ENCODE measurements around the gene SALL1.

SALL1 gene

GRCh38 chr16:51150888-51151320 lies at the start of gene SALL1:
Gene SALL1, minus strand, starts transcription at chr16:51151270. Its CDS starts 29 bp downstream, at chr16:51151241.
- DNase-seq: no peak

GRCh38 chr16:51200793-51201192 lies 49.7 kb upstream of the SALL1 start:
- DNase-seq: no peak

- no peak for DNase-seq
Observed at GRCh38 chr16:51197953-51198748, 47.1 kb upstream of the SALL1 start.

GRCh38 chr16:51193879-51194278 lies 42.8 kb upstream of the SALL1 start:
- no peak for DNase-seq

GRCh38 chr16:51184702-51185433 lies 33.8 kb upstream of the SALL1 start:
- no peak for DNase-seq

GRCh38 chr16:51181503-51181811 lies 30.4 kb upstream of the SALL1 start:
- no peak for DNase-seq

- no peak for DNase-seq
Observed at GRCh38 chr16:51180719-51181502, 29.8 kb upstream of the SALL1 start.

GRCh38 chr16:51175081-51175480 lies 24.0 kb upstream of the SALL1 start:
- no peak for DNase-seq

GRCh38 chr16:51172368-51172767 lies 21.3 kb upstream of the SALL1 start:
- DNase-seq: no peak

GRCh38 chr16:51168755-51169154 lies 17.7 kb upstream of the SALL1 start:
- no peak for DNase-seq

GRCh38 chr16:51167170-51167895 lies 16.3 kb upstream of the SALL1 start:
- no peak for DNase-seq

GRCh38 chr16:51166541-51166940 lies 15.5 kb upstream of the SALL1 start:
- no peak for DNase-seq

- DNase-seq: no peak
Observed at GRCh38 chr16:51166091-51166490, 15.0 kb upstream of the SALL1 start.

GRCh38 chr16:51165043-51165442 lies 14.0 kb upstream of the SALL1 start:
- DNase-seq: no peak

GRCh38 chr16:51164574-51164973 lies 13.5 kb upstream of the SALL1 start:
- no peak for DNase-seq

- no peak for DNase-seq
Observed at GRCh38 chr16:51163894-51164566, 13.0 kb upstream of the SALL1 start.

GRCh38 chr16:51163366-51163765 lies 12.3 kb upstream of the SALL1 start:
- no peak for DNase-seq

GRCh38 chr16:51161440-51162195 lies 10.5 kb upstream of the SALL1 start:
- no peak for DNase-seq

- no peak for DNase-seq
Observed at GRCh38 chr16:51159865-51160264, 8.8 kb upstream of the SALL1 start.

GRCh38 chr16:51159296-51159695 lies 8.2 kb upstream of the SALL1 start:
- no peak for DNase-seq

GRCh38 chr16:51157698-51158097 lies 6.6 kb upstream of the SALL1 start:
- DNase-seq: no peak

- DNase-seq: no peak
Observed at GRCh38 chr16:51156807-51157200, 5.7 kb upstream of the SALL1 start.
